ENCODE results near the gene LDB3. TPM values are rescaled to one million over a fixed set of nuclear protein-coding genes. Genes with fewer than 3 reads are reported as not detected.

LDB3 gene
- total RNA-seq, 1 experiment from 2014 or later: 0.20 TPM

- no peak for DNase-seq (ENCODE audit: low read depth, low spot score)
Observed at GRCh38 chr10:86666538-86666937, 1.8 kb upstream of the LDB3 start.

GRCh38 chr10:86667421-86668181, 710 bp upstream of the LDB3 start:
- intact Hi-C loops (cut with micrococcal nuclease): no loop called here
- BruUV-seq (replicated peaks): no TSS peak
- Histone ChIP-seq H3K27me3 (ENCODE audit: insufficient read depth, low read length) (no peaks in the 10 kb centered on the region), H3K27ac (ENCODE audit: low read depth, low read length) (no peak overlapping the region; the same call in 1 of the 2 replicates), H2AFZ (ENCODE audit: low read depth, low read length, poor library complexity, severe bottlenecking) (peak overlapping the region; percentile 21), H3K4me1 (ENCODE audit: control insufficient read depth in 1 of 2, insufficient read depth in 2 of 2, low read length in 2 of 2) (peaks cover 9 to 25% of the 10 kb centered on the region in 2 experiments), H4K20me1 (ENCODE audit: insufficient read depth) (no peaks in the 10 kb centered on the region), H3K9ac (ENCODE audit: low read length) (no peak overlapping the region), H3K36me3 (ENCODE audit: control insufficient read depth in 1 of 2, insufficient read depth in 2 of 2, low read length in 2 of 2) (no peaks in the 10 kb centered on the region), H3K4me2 (ENCODE audit: low read length) (peak overlapping the region; percentile 54), H3K4me3 (replicated peaks in 1 of 2; ENCODE audit: low read depth in 1 of 2, low read length in 2 of 2) (no peak overlapping the region), H3K9me2 (ENCODE audit: insufficient read depth) (no peaks in the 10 kb centered on the region), H3K9me3 (ENCODE audit: control insufficient read depth in 1 of 2, insufficient read depth in 1 of 2, low read depth in 1 of 2, low read length in 2 of 2) (no peaks in the 10 kb centered on the region), H3K79me2 (ENCODE audit: insufficient read depth, low read length) (no peaks in the 10 kb centered on the region)
- RAD21 ChIA-PET (ENCODE audit: low non-redundant PET in 1 of 2, low total read pairs in 2 of 2, uncharacterized antibody in 2 of 2, unreplicated experiment in 2 of 2): no interaction called here
- ATAC-seq (no peak), DNase-seq (ENCODE audit: low read depth, low spot score) (no peak)
- CTCF ChIA-PET: no interaction called here
- POLR2A ChIA-PET: no interaction called here
- no peak for TF ChIP-seq POLR2A (IDR thresholded peaks at IDR 0.05; ENCODE audit: borderline replicate concordance, extremely low read depth, insufficient read depth, insufficient read length)
- no peak for TF ChIP-seq MAX (IDR thresholded peaks at IDR 0.05)

More at GRCh38 chr10:86666538-86666937, 1.8 kb upstream of the LDB3 start:
- no peak overlapping the region for H3K27ac ChIP-seq (ENCODE audit: low read depth, low read length)
- H3K9me3 ChIP-seq (ENCODE audit: control insufficient read depth in 1 of 2, insufficient read depth in 1 of 2, low read depth in 1 of 2, low read length in 2 of 2): no peaks in the 10 kb centered on the region
- no peak overlapping the region for H3K9ac ChIP-seq (ENCODE audit: low read length)
- H3K4me3 ChIP-seq (replicated peaks in 1 of 2; ENCODE audit: low read depth in 1 of 2, low read length in 2 of 2): no peak overlapping the region
- BruUV-seq (replicated peaks): no TSS peak
- no peaks in the 10 kb centered on the region for H3K36me3 ChIP-seq (ENCODE audit: control insufficient read depth in 1 of 2, insufficient read depth in 2 of 2, low read length in 2 of 2)
- intact Hi-C loops (cut with micrococcal nuclease): no loop called here
- CTCF ChIA-PET: no interaction called here
- H4K20me1 ChIP-seq (ENCODE audit: insufficient read depth): no peaks in the 10 kb centered on the region
- no peaks in the 10 kb centered on the region for H3K9me2 ChIP-seq (ENCODE audit: insufficient read depth)
- no peaks in the 10 kb centered on the region for H3K27me3 ChIP-seq (ENCODE audit: insufficient read depth, low read length)
- H3K4me1 ChIP-seq (ENCODE audit: control insufficient read depth in 1 of 2, insufficient read depth in 2 of 2, low read length in 2 of 2): peaks cover 9 to 24% of the 10 kb centered on the region in 2 experiments
- H3K79me2 ChIP-seq (ENCODE audit: insufficient read depth, low read length): no peaks in the 10 kb centered on the region
- H2AFZ ChIP-seq (ENCODE audit: low read depth, low read length, poor library complexity, severe bottlenecking): no peak overlapping the region
- no peak for TF ChIP-seq ATF3 (IDR thresholded peaks at IDR 0.05)
- POLR2A ChIA-PET: no interaction called here
- no peak overlapping the region for H3K4me2 ChIP-seq (ENCODE audit: low read length)
- RAD21 ChIA-PET (ENCODE audit: low non-redundant PET in 1 of 2, low total read pairs in 2 of 2, uncharacterized antibody in 2 of 2, unreplicated experiment in 2 of 2): no interaction called here
- ATAC-seq: no peak

Data from HCT116 (cell line).